ENCODE measurements around the gene SFI1. TPM values are rescaled to one million over a fixed set of nuclear protein-coding genes. Genes with fewer than 3 reads are reported as not detected.
A peak's percentile ranks its signal among the peaks of the same experiment; 100 is the strongest.

The SFI1 gene
- total RNA-seq, 5 donors from 2014 or later (not counting 1 experiment from before 2014, with no cell fraction given): 284 to 383 (median 304) TPM

GRCh38 chr22:31495343-31495742 lies 993 bp upstream of the SFI1 start:
- CTCF ChIA-PET: no interaction called here
- H3K27ac Mint-ChIP-seq: peak overlapping the region; percentile 95 to 98
- peak overlapping the region; percentile 96 to 97 (median 97) for H3K4me3 Mint-ChIP-seq
- no peaks in the 10 kb centered on the region for H3K27me3 Mint-ChIP-seq
- WGBS (ENCODE audit: insufficient coverage): 40% methylated on average over 1 of the region's 15 CpGs
- POLR2A ChIA-PET: no interaction called here
- Histone ChIP-seq H3K9me3 (no peaks in the 10 kb centered on the region), H3K4me3 (ENCODE audit: control insufficient read depth in 1 of 2, extremely low read depth in 1 of 2, low read length in 1 of 2) (peak overlapping the region; percentile 85 to 99), H3K27ac (ENCODE audit: low read length) (peak overlapping the region; percentile 66), H3K27me3 (replicated peaks in 1 of 2; ENCODE audit: control insufficient read depth in 2 of 2, extremely low read depth in 1 of 2, insufficient read depth in 2 of 2, low read length in 1 of 2) (no peaks in the 10 kb centered on the region), H3K4me1 (ENCODE audit: control insufficient read depth in 1 of 2, extremely low read depth in 1 of 2, insufficient read depth in 2 of 2, low read length in 2 of 2) (peaks cover 19 to 56% of the 10 kb centered on the region in 2 experiments), H3K36me3 (ENCODE audit: control insufficient read depth in 2 of 2, extremely low read depth in 1 of 2, insufficient read depth in 1 of 2, low read length in 1 of 2) (peaks cover 0 to 3% of the 10 kb centered on the region in 2 donors)
- ATAC-seq (replicated peaks in 1 of 4) (no peak), DNase-seq (no peak)
- no peaks in the 10 kb centered on the region for H3K9me3 Mint-ChIP-seq
- H3K36me3 Mint-ChIP-seq: no peaks in the 10 kb centered on the region
- H3K4me1 Mint-ChIP-seq: peaks cover 32 to 54% (median 52%) of the 10 kb centered on the region in 3 donors

GRCh38 chr22:31496735-31497146 lies 405 bp downstream of the SFI1 start:
- peaks cover 26 to 51% (median 48%) of the 10 kb centered on the region in 3 donors for H3K4me1 Mint-ChIP-seq
- CTCF ChIA-PET: no interaction called here

DNA sequence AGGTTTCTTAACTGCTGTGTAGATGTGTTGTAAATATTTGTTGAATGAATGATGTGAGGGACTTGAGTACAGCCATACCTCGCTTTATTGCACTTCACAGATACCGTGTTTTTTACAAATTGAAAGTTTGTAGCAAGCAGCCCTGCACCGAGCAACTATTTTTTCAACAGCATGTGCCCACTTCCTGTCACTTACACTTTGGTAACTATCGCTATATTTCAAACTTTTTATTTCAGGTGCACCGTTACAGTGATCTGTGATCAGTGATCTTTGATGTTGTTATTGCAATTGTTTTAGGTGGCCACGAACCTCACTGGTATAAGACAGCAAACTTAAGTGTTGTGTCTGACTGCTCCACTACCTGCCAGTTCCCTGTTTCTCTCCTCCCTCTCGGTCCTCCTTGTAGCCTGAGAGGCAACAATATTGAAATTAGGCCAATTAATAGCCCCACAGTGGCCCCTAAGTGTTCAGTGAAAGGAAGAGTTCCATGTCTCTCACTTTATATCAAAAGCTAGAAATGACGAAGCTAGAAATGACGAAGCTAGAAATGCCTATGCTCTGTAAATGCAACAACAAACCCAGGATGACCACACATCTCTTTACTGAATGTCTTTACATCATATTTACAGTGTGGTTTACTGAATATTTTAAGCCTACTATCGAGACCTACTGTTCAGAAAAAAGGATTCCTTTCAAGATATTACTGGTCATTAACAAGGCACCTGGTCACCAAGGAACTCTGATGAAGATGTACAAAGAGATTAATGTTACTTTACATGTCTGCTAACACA lies 1.0 kb downstream of the SFI1 start:
- DNase-seq: peak in 30 of 35 experiments; percentile 1 to 74 (median 44)
- WGBS (ENCODE audit: insufficient coverage): no CpG with 5 or more reads among the region's 10 CpGs
- POLR2A ChIA-PET: no interaction called here
- peak overlapping the region; percentile 86 for H3K27ac ChIP-seq (ENCODE audit: low read length)
- Mint-ChIP-seq H3K27me3 (no peaks in the 10 kb centered on the region), H3K27ac (peak overlapping the region; percentile 95 to 98), H3K36me3 (peaks cover 4% of the 10 kb centered on the region), H3K4me1 (peaks cover 32 to 54% (median 50%) of the 10 kb centered on the region in 3 donors), H3K4me3 (peak overlapping the region; percentile 96 to 97 (median 97)), H3K9me3 (no peaks in the 10 kb centered on the region)
- H3K9me3 ChIP-seq: no peaks in the 10 kb centered on the region
- peak overlapping the region; percentile 85 to 99 for H3K4me3 ChIP-seq (ENCODE audit: control insufficient read depth in 1 of 2, extremely low read depth in 1 of 2, low read length in 1 of 2)
- peaks cover 0 to 8% of the 10 kb centered on the region in 2 donors for H3K36me3 ChIP-seq (ENCODE audit: control insufficient read depth in 2 of 2, extremely low read depth in 1 of 2, insufficient read depth in 1 of 2, low read length in 1 of 2)
- peaks cover 8 to 51% of the 10 kb centered on the region in 2 experiments for H3K4me1 ChIP-seq (ENCODE audit: control insufficient read depth in 1 of 2, extremely low read depth in 1 of 2, insufficient read depth in 2 of 2, low read length in 2 of 2)
- CTCF ChIA-PET: no interaction called here
- peak; percentile 43 to 51 (median 48) for ATAC-seq (replicated peaks in 1 of 4)
- no peaks in the 10 kb centered on the region for H3K27me3 ChIP-seq (replicated peaks in 1 of 2; ENCODE audit: control insufficient read depth in 2 of 2, extremely low read depth in 1 of 2, insufficient read depth in 2 of 2, low read length in 1 of 2)

More at GRCh38 chr22:31496735-31497146, 405 bp downstream of the SFI1 start:
- Histone ChIP-seq H3K9me3 (no peaks in the 10 kb centered on the region), H3K27ac (ENCODE audit: low read length) (peak overlapping the region; percentile 86), H3K36me3 (ENCODE audit: control insufficient read depth in 2 of 2, extremely low read depth in 1 of 2, insufficient read depth in 1 of 2, low read length in 1 of 2) (peaks cover 0 to 8% of the 10 kb centered on the region in 2 donors), H3K4me3 (ENCODE audit: control insufficient read depth in 1 of 2, extremely low read depth in 1 of 2, low read length in 1 of 2) (peak overlapping the region; percentile 85 to 99), H3K4me1 (ENCODE audit: control insufficient read depth in 1 of 2, extremely low read depth in 1 of 2, insufficient read depth in 2 of 2, low read length in 2 of 2) (peaks cover 8 to 49% of the 10 kb centered on the region in 2 experiments), H3K27me3 (replicated peaks in 1 of 2; ENCODE audit: control insufficient read depth in 2 of 2, extremely low read depth in 1 of 2, insufficient read depth in 2 of 2, low read length in 1 of 2) (no peaks in the 10 kb centered on the region)
- under 1% methylated on average over 19 of the region's 30 CpGs for WGBS (ENCODE audit: insufficient coverage)
- ATAC-seq (replicated peaks in 1 of 4): peak; percentile 21 to 45 (median 40)
- peak overlapping the region; percentile 96 to 97 (median 97) for H3K4me3 Mint-ChIP-seq
- peak in 31 of 35 experiments; percentile 19 to 61 (median 39) for DNase-seq
- H3K27ac Mint-ChIP-seq: peak overlapping the region; percentile 95 to 98
- no peaks in the 10 kb centered on the region for H3K27me3 Mint-ChIP-seq
- POLR2A ChIA-PET: no interaction called here
- H3K36me3 Mint-ChIP-seq: peaks cover 1% of the 10 kb centered on the region
- no peaks in the 10 kb centered on the region for H3K9me3 Mint-ChIP-seq

DNA sequence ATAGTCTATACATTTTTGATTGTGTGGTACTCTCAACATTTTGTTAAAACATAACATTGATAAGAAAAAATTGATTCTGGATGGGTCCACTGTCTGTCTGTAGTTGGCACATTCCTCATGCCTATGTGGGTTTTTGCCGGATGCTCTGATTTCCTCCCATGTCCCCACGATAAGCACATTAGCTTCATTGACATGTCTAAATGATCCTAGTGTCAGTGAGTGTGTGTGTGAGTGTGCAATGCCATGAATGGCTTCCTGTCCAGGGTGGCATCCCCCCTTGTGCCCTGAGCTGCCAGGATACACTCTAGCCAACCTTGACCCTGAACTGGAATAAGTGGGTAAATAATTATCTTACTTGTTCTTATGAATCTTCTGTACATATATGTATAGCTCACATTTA lies 5.4 kb downstream of the SFI1 start:
- Histone ChIP-seq H3K9me3 (no peaks in the 10 kb centered on the region), H3K27ac (ENCODE audit: low read length) (no peak overlapping the region), H3K27me3 (replicated peaks in 1 of 2; ENCODE audit: control insufficient read depth in 2 of 2, extremely low read depth in 1 of 2, insufficient read depth in 2 of 2, low read length in 1 of 2) (no peaks in the 10 kb centered on the region), H3K4me3 (ENCODE audit: control insufficient read depth in 1 of 2, extremely low read depth in 1 of 2, low read length in 1 of 2) (no peak overlapping the region), H3K4me1 (ENCODE audit: control insufficient read depth in 1 of 2, extremely low read depth in 1 of 2, insufficient read depth in 2 of 2, low read length in 2 of 2) (peaks cover 5 to 48% of the 10 kb centered on the region in 2 experiments), H3K36me3 (ENCODE audit: control insufficient read depth in 2 of 2, extremely low read depth in 1 of 2, insufficient read depth in 1 of 2, low read length in 1 of 2) (peaks cover 0 to 10% of the 10 kb centered on the region in 2 donors)
- Mint-ChIP-seq H3K27ac (peak overlapping the region; percentile 8 to 11), H3K27me3 (no peaks in the 10 kb centered on the region), H3K4me3 (peak overlapping the region in 2 of 3 donors; percentile 50 to 57), H3K4me1 (peaks cover 64 to 72% (median 71%) of the 10 kb centered on the region in 3 donors), H3K9me3 (no peaks in the 10 kb centered on the region), H3K36me3 (peaks cover 13% of the 10 kb centered on the region)
- ChIA-PET POLR2A (interaction anchor here (0.6 to 0.7 kb wide), 2 partner anchors 10 to 219 kb away, joined by 3 to 7 read pairs; no protein-coding TSS in a partner anchor), CTCF (no interaction called here)
- DNase-seq (no peak), ATAC-seq (replicated peaks in 1 of 4) (no peak)
- WGBS (ENCODE audit: insufficient coverage): no CpG with 5 or more reads among the region's 2 CpGs

- POLR2A ChIA-PET: no interaction called here
- no peak overlapping the region for H3K4me3 ChIP-seq (ENCODE audit: control insufficient read depth in 1 of 2, extremely low read depth in 1 of 2, low read length in 1 of 2)
- Mint-ChIP-seq H3K4me3 (peak overlapping the region in 1 of 3 donors; percentile 31), H3K27me3 (no peaks in the 10 kb centered on the region), H3K36me3 (peaks cover 27% of the 10 kb centered on the region), H3K9me3 (no peaks in the 10 kb centered on the region), H3K4me1 (peaks cover 63 to 73% (median 73%) of the 10 kb centered on the region in 3 donors), H3K27ac (no peak overlapping the region)
- no peaks in the 10 kb centered on the region for H3K9me3 ChIP-seq
- no peaks in the 10 kb centered on the region for H3K27me3 ChIP-seq (replicated peaks in 1 of 2; ENCODE audit: control insufficient read depth in 2 of 2, extremely low read depth in 1 of 2, insufficient read depth in 2 of 2, low read length in 1 of 2)
- ATAC-seq (replicated peaks in 1 of 4): no peak
- H3K36me3 ChIP-seq (ENCODE audit: control insufficient read depth in 2 of 2, extremely low read depth in 1 of 2, insufficient read depth in 1 of 2, low read length in 1 of 2): peaks cover 0 to 11% of the 10 kb centered on the region in 2 donors
- CTCF ChIA-PET: interaction anchor here in 1 of 2 donors (0.7 kb wide), 1 partner anchor 365 kb away, joined by 4 read pairs; no protein-coding TSS in a partner anchor
- H3K4me1 ChIP-seq (ENCODE audit: control insufficient read depth in 1 of 2, extremely low read depth in 1 of 2, insufficient read depth in 2 of 2, low read length in 2 of 2): peaks cover 2 to 41% of the 10 kb centered on the region in 2 experiments
- no peak for DNase-seq
- WGBS (ENCODE audit: insufficient coverage): 90% methylated on average over 2 of the region's 14 CpGs
- no peak overlapping the region for H3K27ac ChIP-seq (ENCODE audit: low read length)
Observed at GRCh38 chr22:31503211-31503964, 7.1 kb downstream of the SFI1 start.

DNA sequence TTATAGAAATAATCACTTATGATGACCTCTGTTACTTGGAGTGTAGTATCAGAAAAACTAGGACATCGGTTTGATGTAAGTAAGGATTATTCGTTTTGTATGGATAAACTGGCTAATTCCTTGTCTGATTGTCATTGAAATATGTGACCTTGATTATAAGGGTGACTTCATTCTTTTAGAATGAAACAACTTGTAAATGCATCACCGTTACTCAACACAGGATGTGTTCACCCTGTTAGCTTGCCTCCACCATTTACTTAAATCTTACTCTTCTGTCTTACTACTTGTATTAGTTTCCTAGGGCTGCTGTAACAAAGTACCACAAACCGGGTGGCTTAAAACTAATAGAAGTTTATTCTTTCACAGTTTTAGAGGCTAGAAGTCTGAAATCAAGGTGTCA lies 7.9 kb downstream of the SFI1 start:
- H3K9me3 ChIP-seq: no peaks in the 10 kb centered on the region
- ChIA-PET POLR2A (no interaction called here), CTCF (no interaction called here)
- DNase-seq (no peak), ATAC-seq (replicated peaks in 1 of 4) (no peak)
- Mint-ChIP-seq H3K9me3 (no peaks in the 10 kb centered on the region), H3K4me3 (no peak overlapping the region), H3K4me1 (peaks cover 62 to 73% (median 73%) of the 10 kb centered on the region in 3 donors), H3K27ac (no peak overlapping the region), H3K27me3 (no peaks in the 10 kb centered on the region), H3K36me3 (peaks cover 36% of the 10 kb centered on the region)
- H3K4me1 ChIP-seq (ENCODE audit: control insufficient read depth in 1 of 2, extremely low read depth in 1 of 2, insufficient read depth in 2 of 2, low read length in 2 of 2): peaks cover 0 to 33% of the 10 kb centered on the region in 2 experiments
- H3K27me3 ChIP-seq (replicated peaks in 1 of 2; ENCODE audit: control insufficient read depth in 2 of 2, extremely low read depth in 1 of 2, insufficient read depth in 2 of 2, low read length in 1 of 2): no peaks in the 10 kb centered on the region
- no peak overlapping the region for H3K27ac ChIP-seq (ENCODE audit: low read length)
- no peak overlapping the region for H3K4me3 ChIP-seq (ENCODE audit: control insufficient read depth in 1 of 2, extremely low read depth in 1 of 2, low read length in 1 of 2)
- H3K36me3 ChIP-seq (ENCODE audit: control insufficient read depth in 2 of 2, extremely low read depth in 1 of 2, insufficient read depth in 1 of 2, low read length in 1 of 2): peaks cover 0 to 15% of the 10 kb centered on the region in 2 donors
- WGBS (ENCODE audit: insufficient coverage): 94% methylated on average over 3 of the region's 4 CpGs

All from T-cell (primary cell).